Panc1 (cell line): ENCODE results near the gene MLPH. TPM values are rescaled to one million over a fixed set of nuclear protein-coding genes. Genes with fewer than 3 reads are reported as not detected.

Experiments used
- ATAC-seq: fragments of 200-7000 bp; cut with Tn5 transposase; 2 replicates; pipeline ENCODE4 v1.9.1; 2020; ENCODE audit warnings: mild to moderate bottlenecking, moderate library complexity
- BruUV-seq: library from RNA; stranded (reverse); fragments of 400-500 nt; replicated peaks from 2 replicates; lab custom pipeline; 2021; lab: Mats Ljungman, UMichigan
- CTCF ChIA-PET: fragments of 300-600 bp; sonication (Branson Sonifier 250); formaldehyde crosslinking; loops from one replicate; lab custom pipeline; 2022; ENCODE audit warnings: antibody characterized with exemption; lab: Charles Lee
- POLR2A ChIA-PET: fragments of 300-600 bp; sonication (Branson Sonifier 250); formaldehyde crosslinking; loops from one replicate; lab custom pipeline; 2022; ENCODE audit warnings: antibody characterized with exemption; lab: Charles Lee
- DNase-seq: peaks from one replicate; pipeline ENCODE4 v3.0.0-alpha.2; 2010; ENCODE audit warnings: low read depth, low spot score
- H3K27ac ChIP-seq: 2 replicates; pipeline ENCODE4 v1.5.1; 2011; ENCODE audit warnings: mild to moderate bottlenecking, low read length, inconsistent platforms
- H3K27me3 ChIP-seq: fragments of 200-500 bp; sonication (Bioruptor generic); 2 replicates; pipeline ENCODE4 v1.6.0; 2014; ENCODE audit warnings: low read length, inconsistent platforms; ENCODE audit not compliant: control insufficient read depth, insufficient read depth
- H3K36me3 ChIP-seq: fragments of 200-500 bp; sonication (Bioruptor generic); 2 replicates; pipeline ENCODE4 v1.5.1; 2014; ENCODE audit warnings: inconsistent platforms, mild to moderate bottlenecking, low read length, moderate library complexity; ENCODE audit not compliant: control insufficient read depth, insufficient read depth
- H3K4me1 ChIP-seq: 2 replicates; pipeline ENCODE4 v1.5.1; 2011; ENCODE audit warnings: inconsistent platforms, mild to moderate bottlenecking, low read length, moderate library complexity; ENCODE audit not compliant: control insufficient read depth, insufficient read depth
- H3K4me3 ChIP-seq, 2 experiments: 2 replicates each; pipeline ENCODE4 v1.5.1; 2011 to 2012; ENCODE audit warnings: low read depth in 2 of 2, low read length in 2 of 2, mild to moderate bottlenecking in 2 of 2, inconsistent platforms in 1 of 2, moderate library complexity in 1 of 2
- H3K9me3 ChIP-seq: fragments of 200-500 bp; sonication (Bioruptor generic); 2 replicates; pipeline ENCODE4 v1.5.1; 2014; ENCODE audit warnings: low read depth, mild to moderate bottlenecking, inconsistent platforms, low read length, moderate library complexity; ENCODE audit not compliant: control insufficient read depth, insufficient read depth
- POLR2AphosphoS5 ChIP-seq: IDR thresholded peaks from 2 replicates; pipeline ENCODE4 v1.6.1; 2012; ENCODE audit warnings: mild to moderate bottlenecking, low read depth, low read length, moderate library complexity
- SIN3A ChIP-seq: IDR thresholded peaks from 2 replicates; pipeline ENCODE4 v1.6.1; 2012; ENCODE audit warnings: low read depth, mild to moderate bottlenecking, low read length, moderate library complexity, borderline replicate concordance; ENCODE audit not compliant: insufficient read depth
- TCF7L2 ChIP-seq: IDR thresholded peaks from 2 replicates; pipeline ENCODE4 v1.6.1; 2011; ENCODE audit warnings: mild to moderate bottlenecking, low read depth, low read length, inconsistent platforms
- in situ Hi-C: cut with HindIII; loops from 2 replicates; pipeline ENCODE4 v1.10.0; 2016; ENCODE audit warnings: low sequenced_read_pairs, low pct_unique_long_range_greater_than_20kb
- intact Hi-C: fragments of 100-400 bp; cut with micrococcal nuclease; formaldehyde crosslinking; loops from one replicate; pipeline ENCODE4 v1.10.0; 2022; ENCODE audit not compliant: unreplicated experiment
- total RNA-seq: library from RNA; stranded (reverse); gene quantifications from one replicate; pipeline ENCODE4 v1.2.1, GENCODE V29; 2021; ENCODE audit not compliant: unreplicated experiment
- TF ChIP-seq, protein P1 (sequence below), 2 experiments: IDR thresholded peaks; 2 replicates each; pipeline ENCODE4 v1.6.1; 2011 to 2012; ENCODE audit warnings: low read depth in 2 of 2, control low read depth in 1 of 2, low read length in 1 of 2, mild to moderate bottlenecking in 1 of 2, moderate library complexity in 1 of 2; ENCODE audit not compliant: insufficient read depth in 1 of 2
- TF ChIP-seq, protein P2 (sequence below): fragments of 450-650 bp; IDR thresholded peaks from 2 replicates; pipeline ENCODE4 v1.5.1; 2017; ENCODE audit warnings: mild to moderate bottlenecking

The MLPH gene
- total RNA-seq, 1 experiment from 2014 or later = 60.2 TPM

DNA sequence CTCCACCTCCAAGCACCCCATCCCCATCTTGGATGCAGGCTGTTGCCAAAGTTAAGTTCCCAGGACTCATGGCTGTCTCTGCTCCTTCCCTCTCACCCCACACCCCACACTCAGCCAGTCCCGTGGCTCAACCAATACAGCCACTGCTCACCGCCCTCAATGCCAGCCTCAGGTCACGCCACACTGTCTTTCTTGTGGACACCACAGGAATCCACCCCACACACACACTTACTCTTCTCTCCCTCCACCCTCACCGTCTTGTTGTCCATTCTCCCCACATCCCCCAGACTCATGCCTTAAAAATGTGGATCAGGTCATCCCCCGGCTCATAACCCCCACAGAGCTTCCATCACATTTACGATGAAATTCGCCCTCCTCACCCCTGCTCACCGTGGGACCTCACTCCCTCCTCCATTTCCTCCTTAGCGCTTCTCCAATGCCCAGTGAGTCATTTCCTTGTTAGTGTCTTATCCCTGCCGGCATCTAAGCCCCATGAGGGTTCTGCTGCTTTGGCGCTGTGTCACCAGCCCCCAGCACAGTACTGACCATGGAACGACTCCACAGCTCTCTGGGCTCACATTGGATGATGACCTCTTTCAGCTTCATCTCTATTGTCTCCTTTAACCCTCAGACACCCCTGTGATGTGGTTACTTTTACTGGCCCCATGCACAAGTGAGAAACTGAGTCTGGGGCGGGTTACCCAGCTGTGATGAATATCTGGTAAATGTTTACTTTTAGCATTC, 13.8 kb downstream of the MLPH start:
- Histone ChIP-seq H3K27me3 (no peaks in the 10 kb centered on the region), H3K27ac (peak overlapping the region; percentile 67), H3K4me3 (peak overlapping the region in 1 of 2 experiments; percentile 30; a peak in 2 of 4 replicates), H3K36me3 (no peaks in the 10 kb centered on the region), H3K9me3 (no peaks in the 10 kb centered on the region), H3K4me1 (peaks cover 30% of the 10 kb centered on the region)
- intact Hi-C loops (no loop called here), in situ Hi-C loops (no loop called here)
- peak; percentile 94 for DNase-seq
- TF ChIP-seq POLR2AphosphoS5 (0 out of 2 replicates have a peak, but pooled peaks have one; percentile 42), SIN3A (no peak), TCF7L2 (peak; percentile 62; the same call in 1 of the 2 replicates)
- TF ChIP-seq, protein P1, sequence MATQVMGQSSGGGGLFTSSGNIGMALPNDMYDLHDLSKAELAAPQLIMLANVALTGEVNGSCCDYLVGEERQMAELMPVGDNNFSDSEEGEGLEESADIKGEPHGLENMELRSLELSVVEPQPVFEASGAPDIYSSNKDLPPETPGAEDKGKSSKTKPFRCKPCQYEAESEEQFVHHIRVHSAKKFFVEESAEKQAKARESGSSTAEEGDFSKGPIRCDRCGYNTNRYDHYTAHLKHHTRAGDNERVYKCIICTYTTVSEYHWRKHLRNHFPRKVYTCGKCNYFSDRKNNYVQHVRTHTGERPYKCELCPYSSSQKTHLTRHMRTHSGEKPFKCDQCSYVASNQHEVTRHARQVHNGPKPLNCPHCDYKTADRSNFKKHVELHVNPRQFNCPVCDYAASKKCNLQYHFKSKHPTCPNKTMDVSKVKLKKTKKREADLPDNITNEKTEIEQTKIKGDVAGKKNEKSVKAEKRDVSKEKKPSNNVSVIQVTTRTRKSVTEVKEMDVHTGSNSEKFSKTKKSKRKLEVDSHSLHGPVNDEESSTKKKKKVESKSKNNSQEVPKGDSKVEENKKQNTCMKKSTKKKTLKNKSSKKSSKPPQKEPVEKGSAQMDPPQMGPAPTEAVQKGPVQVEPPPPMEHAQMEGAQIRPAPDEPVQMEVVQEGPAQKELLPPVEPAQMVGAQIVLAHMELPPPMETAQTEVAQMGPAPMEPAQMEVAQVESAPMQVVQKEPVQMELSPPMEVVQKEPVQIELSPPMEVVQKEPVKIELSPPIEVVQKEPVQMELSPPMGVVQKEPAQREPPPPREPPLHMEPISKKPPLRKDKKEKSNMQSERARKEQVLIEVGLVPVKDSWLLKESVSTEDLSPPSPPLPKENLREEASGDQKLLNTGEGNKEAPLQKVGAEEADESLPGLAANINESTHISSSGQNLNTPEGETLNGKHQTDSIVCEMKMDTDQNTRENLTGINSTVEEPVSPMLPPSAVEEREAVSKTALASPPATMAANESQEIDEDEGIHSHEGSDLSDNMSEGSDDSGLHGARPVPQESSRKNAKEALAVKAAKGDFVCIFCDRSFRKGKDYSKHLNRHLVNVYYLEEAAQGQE (IDR thresholded peaks at IDR 0.05; ENCODE audit: insufficient read depth in 1 of 2, low read depth in 2 of 2, low read length in 1 of 2) = no peak
- TF ChIP-seq, protein P2, sequence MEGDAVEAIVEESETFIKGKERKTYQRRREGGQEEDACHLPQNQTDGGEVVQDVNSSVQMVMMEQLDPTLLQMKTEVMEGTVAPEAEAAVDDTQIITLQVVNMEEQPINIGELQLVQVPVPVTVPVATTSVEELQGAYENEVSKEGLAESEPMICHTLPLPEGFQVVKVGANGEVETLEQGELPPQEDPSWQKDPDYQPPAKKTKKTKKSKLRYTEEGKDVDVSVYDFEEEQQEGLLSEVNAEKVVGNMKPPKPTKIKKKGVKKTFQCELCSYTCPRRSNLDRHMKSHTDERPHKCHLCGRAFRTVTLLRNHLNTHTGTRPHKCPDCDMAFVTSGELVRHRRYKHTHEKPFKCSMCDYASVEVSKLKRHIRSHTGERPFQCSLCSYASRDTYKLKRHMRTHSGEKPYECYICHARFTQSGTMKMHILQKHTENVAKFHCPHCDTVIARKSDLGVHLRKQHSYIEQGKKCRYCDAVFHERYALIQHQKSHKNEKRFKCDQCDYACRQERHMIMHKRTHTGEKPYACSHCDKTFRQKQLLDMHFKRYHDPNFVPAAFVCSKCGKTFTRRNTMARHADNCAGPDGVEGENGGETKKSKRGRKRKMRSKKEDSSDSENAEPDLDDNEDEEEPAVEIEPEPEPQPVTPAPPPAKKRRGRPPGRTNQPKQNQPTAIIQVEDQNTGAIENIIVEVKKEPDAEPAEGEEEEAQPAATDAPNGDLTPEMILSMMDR = no peak
- ChIA-PET POLR2A (interaction anchor here (0.6 kb wide), 1 partner anchor 90 kb away, joined by 4 read pairs; no protein-coding TSS in a partner anchor), CTCF (interaction anchor here (2.2 kb wide), 1 partner anchor 12 kb away, joined by 8 read pairs; no protein-coding TSS in a partner anchor)
- no TSS peak for BruUV-seq
- ATAC-seq = peak; percentile 92

DNA sequence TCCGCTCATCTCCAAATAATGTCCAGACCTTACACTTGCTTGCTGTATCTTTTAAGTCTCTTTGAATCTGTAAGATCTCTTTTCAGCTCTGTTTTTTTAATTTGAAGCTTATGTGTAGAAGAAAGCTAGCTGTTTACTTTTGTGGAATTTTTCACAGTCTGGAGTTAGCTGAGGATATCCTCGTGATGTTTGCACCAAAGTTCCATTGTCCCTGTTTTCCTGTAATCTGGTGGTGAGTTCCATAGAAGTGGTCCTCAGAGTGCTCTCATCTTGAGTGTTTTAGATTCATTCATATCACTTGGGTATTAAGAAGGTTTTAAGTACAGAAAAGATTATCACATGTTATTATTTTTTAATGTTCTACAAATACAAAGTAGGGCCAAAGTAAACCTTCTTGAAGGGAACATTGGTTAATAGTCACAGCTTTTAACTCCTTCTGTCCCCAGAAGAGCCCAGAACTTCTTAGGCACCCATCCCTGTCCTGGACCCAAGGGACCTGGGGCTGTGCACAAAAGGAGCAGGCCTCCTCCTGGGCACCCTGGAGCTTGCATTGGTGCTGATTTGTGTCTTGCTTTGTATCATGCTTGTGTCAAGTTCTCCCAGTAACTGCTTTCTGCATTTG, 15.0 kb downstream of the MLPH start:
- Histone ChIP-seq H3K9me3 (no peaks in the 10 kb centered on the region), H3K27ac (peak overlapping the region; percentile 67), H3K4me3 (no peak overlapping the region), H3K27me3 (no peaks in the 10 kb centered on the region), H3K36me3 (no peaks in the 10 kb centered on the region), H3K4me1 (peaks cover 26% of the 10 kb centered on the region)
- no TSS peak for BruUV-seq
- ChIA-PET POLR2A (interaction anchor here (0.6 to 0.7 kb wide), 2 partner anchors 319 to 411 kb away, joined by 10 read pairs; no protein-coding TSS in a partner anchor), CTCF (interaction anchor here (2.2 kb wide), 1 partner anchor 11 kb away, joined by 8 read pairs; no protein-coding TSS in a partner anchor)
- ATAC-seq (no peak), DNase-seq (no peak)
- in situ Hi-C loops = no loop called here
- intact Hi-C loops = no loop called here
- TF ChIP-seq SIN3A = no peak
- no peak for TF ChIP-seq POLR2AphosphoS5
